Subcutaneous adipose tissue (tissue), 4 donors: ENCODE measurements around the gene ACRBP. TPM values are rescaled to one million over a fixed set of nuclear protein-coding genes. Genes with fewer than 3 reads are reported as not detected.

Experiments used
- CTCF ChIP-seq: fragments of 450-650 bp; IDR thresholded peaks from one replicate; pipeline ENCODE4 v1.5.1; 2016; ENCODE audit warnings: low read depth, mild to moderate bottlenecking, control low read depth, antibody characterized with exemption, moderate library complexity
- total RNA-seq, 4 donors: library from RNA; depleted of rRNA; stranded (reverse); fragments of >200 nt; gene quantifications; one replicate each; pipeline ENCODE4 v1.1.0, GENCODE V29; 2016

The ACRBP gene
- total RNA-seq, 4 donors from 2014 or later: 2.4 to 4.9 (median 2.4) TPM; not detected in 1

DNA sequence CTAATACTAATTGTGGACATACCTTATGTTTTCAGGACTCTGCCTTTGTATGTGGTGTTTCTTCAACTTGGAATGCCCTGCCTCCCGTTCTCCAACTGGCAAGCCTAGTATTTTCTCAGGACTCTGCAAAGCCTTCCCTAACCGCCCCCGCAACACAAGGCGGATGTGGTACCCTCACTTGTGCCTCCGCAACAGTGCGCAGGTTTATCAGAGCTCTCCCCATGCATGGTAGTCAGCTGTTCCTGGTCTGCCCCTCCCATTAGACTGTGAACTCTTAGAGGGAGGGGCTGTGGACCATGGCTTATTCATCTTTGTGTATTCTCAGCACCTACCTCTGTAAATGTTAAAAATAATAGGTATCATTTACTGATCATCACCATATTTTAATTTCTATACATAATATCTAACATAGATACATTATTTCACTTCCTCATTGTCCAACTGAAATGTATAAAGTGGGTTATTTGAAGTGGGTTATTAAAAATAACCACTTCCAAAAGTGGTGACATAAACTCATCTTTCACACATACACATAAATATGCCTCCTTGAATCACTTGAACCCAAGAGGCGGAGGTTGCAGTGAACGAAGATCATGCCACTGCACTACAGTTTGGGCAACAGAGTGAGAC is 20.5 kb downstream of the ACRBP start:
- no peak for TF ChIP-seq CTCF

GRCh38 chr12:6620885-6621274 is 26.4 kb downstream of the ACRBP start:
- no peak for TF ChIP-seq CTCF

- TF ChIP-seq CTCF: no peak
Measured at GRCh38 chr12:6620137-6620884, 26.9 kb downstream of the ACRBP start.

- TF ChIP-seq CTCF: no peak
Measured at GRCh38 chr12:6618483-6619225, 28.6 kb downstream of the ACRBP start.

DNA sequence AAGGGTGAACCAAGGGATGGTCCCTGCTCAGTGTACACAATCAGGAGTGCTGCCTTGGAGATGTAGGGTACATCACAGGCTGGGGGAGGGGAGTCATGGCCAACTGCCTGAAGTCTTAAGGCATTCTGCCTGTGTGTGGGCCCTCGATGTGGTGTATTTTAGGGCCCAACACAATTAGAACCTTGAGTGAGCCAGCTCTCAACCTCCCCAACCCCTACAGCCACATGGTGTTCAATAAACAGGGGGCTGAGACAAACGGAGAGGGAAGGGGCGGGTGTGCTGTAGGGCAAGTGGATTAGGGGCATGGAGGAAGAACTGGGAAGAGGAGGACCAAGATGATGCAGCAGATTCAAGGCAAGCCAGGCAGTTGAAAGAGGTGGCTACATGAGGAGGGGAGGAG is 31.4 kb downstream of the ACRBP start:
- TF ChIP-seq CTCF: no peak

DNA sequence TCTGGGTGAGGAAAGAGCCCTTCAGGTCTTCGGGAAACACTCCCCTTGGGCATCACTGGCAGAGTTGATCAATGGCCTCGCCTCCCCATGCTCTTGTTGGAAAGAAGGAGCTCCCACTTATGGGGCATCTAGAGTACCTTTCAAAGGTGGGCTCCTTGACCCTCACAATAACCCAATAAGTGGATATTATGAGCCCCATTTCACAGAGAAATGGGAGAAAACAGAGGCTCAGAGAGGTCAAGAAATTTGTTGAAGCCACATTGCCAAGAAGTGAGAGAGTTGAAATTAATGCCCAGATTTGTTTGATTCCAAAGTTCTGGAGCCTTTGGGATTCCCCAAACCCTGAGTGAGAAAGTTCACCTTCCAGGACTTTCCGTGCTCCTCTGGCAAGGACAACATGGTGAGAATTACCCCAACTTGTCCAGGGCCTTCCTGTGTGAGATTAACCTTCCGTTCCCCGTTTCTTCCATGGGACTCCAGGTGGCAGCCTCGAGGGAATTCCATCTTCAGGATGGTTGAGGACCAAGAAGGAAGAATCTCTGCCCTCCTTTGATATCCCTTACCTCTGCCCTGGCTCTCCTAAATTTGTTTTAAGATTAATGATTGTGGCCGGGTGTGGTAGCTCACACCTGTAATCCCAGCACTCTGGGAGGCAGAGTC is 32.6 kb downstream of the ACRBP start:
- TF ChIP-seq CTCF: no peak
